ENCODE data around the gene SALL3. TPM values are rescaled to one million over a fixed set of nuclear protein-coding genes. Genes with fewer than 3 reads are reported as not detected.

SALL3 gene
- total RNA-seq, 1 donor from 2014 or later, result not detected

GRCh38 chr18:78995740-78996395 is 16.2 kb downstream of the SALL3 start:
- intact Hi-C loops (cut with micrococcal nuclease), result no loop called here
- ATAC-seq (no peak), DNase-seq (no peak)

GRCh38 chr18:78996741-78997490 is 17.3 kb downstream of the SALL3 start:
- intact Hi-C loops (cut with micrococcal nuclease), result no loop called here
- no peak for ATAC-seq
- DNase-seq, result no peak

- intact Hi-C loops (cut with micrococcal nuclease), result no loop called here
- ATAC-seq, result no peak
Observed at GRCh38 chr18:78998371-78999071, 18.9 kb downstream of the SALL3 start.

GRCh38 chr18:78999939-79000338 is 20.3 kb downstream of the SALL3 start:
- intact Hi-C loops (cut with micrococcal nuclease), result no loop called here
- DNase-seq (no peak), ATAC-seq (no peak)

More at GRCh38 chr18:78998371-78999071, 18.9 kb downstream of the SALL3 start:
- DNase-seq, result no peak

GRCh38 chr18:79000997-79001396 is 21.4 kb downstream of the SALL3 start:
- intact Hi-C loops (cut with micrococcal nuclease), result no loop called here
- no peak for ATAC-seq

GRCh38 chr18:79005653-79006052 is 26.0 kb downstream of the SALL3 start:
- ATAC-seq, result no peak

More at GRCh38 chr18:79000997-79001396, 21.4 kb downstream of the SALL3 start:
- DNase-seq, result no peak

GRCh38 chr18:79006106-79006795 is 26.6 kb downstream of the SALL3 start:
- intact Hi-C loops (cut with micrococcal nuclease), result no loop called here
- DNase-seq, result no peak
- ATAC-seq, result no peak

More at GRCh38 chr18:79005653-79006052, 26.0 kb downstream of the SALL3 start:
- intact Hi-C loops (cut with micrococcal nuclease), result no loop called here
- no peak for DNase-seq

GRCh38 chr18:79007440-79007839 is 27.8 kb downstream of the SALL3 start:
- intact Hi-C loops (cut with micrococcal nuclease), result no loop called here
- DNase-seq, result no peak
- no peak for ATAC-seq

GRCh38 chr18:79008356-79008940 is 28.8 kb downstream of the SALL3 start:
- ATAC-seq (no peak), DNase-seq (no peak)
- intact Hi-C loops (cut with micrococcal nuclease), result no loop called here

GRCh38 chr18:79010802-79011201 is 31.2 kb downstream of the SALL3 start:
- ATAC-seq (no peak), DNase-seq (no peak)
- intact Hi-C loops (cut with micrococcal nuclease), result no loop called here

GRCh38 chr18:79011300-79011870 is 31.8 kb downstream of the SALL3 start:
- no peak for DNase-seq
- intact Hi-C loops (cut with micrococcal nuclease), result no loop called here
- ATAC-seq, result no peak

- intact Hi-C loops (cut with micrococcal nuclease), result no loop called here
- no peak for DNase-seq
Observed at GRCh38 chr18:79013869-79014268, 34.3 kb downstream of the SALL3 start.

GRCh38 chr18:79018911-79019310 is 39.3 kb downstream of the SALL3 start:
- no peak for ATAC-seq
- no peak for DNase-seq
- intact Hi-C loops (cut with micrococcal nuclease), result no loop called here

More at GRCh38 chr18:79013869-79014268, 34.3 kb downstream of the SALL3 start:
- ATAC-seq, result no peak

- DNase-seq, result no peak
- intact Hi-C loops (cut with micrococcal nuclease), result no loop called here
- ATAC-seq, result no peak
Observed at GRCh38 chr18:79019881-79020280, 40.3 kb downstream of the SALL3 start.

GRCh38 chr18:79022603-79023002 is 43.0 kb downstream of the SALL3 start:
- ATAC-seq (no peak), DNase-seq (no peak)
- intact Hi-C loops (cut with micrococcal nuclease), result no loop called here

GRCh38 chr18:79026491-79026890 is 46.9 kb downstream of the SALL3 start:
- intact Hi-C loops (cut with micrococcal nuclease), result no loop called here
- DNase-seq (no peak), ATAC-seq (no peak)

- intact Hi-C loops (cut with micrococcal nuclease), result no loop called here
- DNase-seq (no peak), ATAC-seq (no peak)
Observed at GRCh38 chr18:79030680-79031079, 51.1 kb downstream of the SALL3 start.

- DNase-seq (no peak), ATAC-seq (no peak)
- intact Hi-C loops (cut with micrococcal nuclease), result no loop called here
Observed at GRCh38 chr18:79042276-79042675, 62.7 kb downstream of the SALL3 start.

- intact Hi-C loops (cut with micrococcal nuclease), result no loop called here
- DNase-seq (no peak), ATAC-seq (no peak)
Observed at GRCh38 chr18:79043288-79043687, 63.7 kb downstream of the SALL3 start.

Measured in left ventricle myocardium superior (tissue), 1 donor.